ENCODE data around the gene AIMP1. TPM values are rescaled to one million over a fixed set of nuclear protein-coding genes. Genes with fewer than 3 reads are reported as not detected.

The AIMP1 gene
- total and polyA plus RNA-seq, 8 donors, result 13.9 to 437 (median 27.2) TPM

DNA sequence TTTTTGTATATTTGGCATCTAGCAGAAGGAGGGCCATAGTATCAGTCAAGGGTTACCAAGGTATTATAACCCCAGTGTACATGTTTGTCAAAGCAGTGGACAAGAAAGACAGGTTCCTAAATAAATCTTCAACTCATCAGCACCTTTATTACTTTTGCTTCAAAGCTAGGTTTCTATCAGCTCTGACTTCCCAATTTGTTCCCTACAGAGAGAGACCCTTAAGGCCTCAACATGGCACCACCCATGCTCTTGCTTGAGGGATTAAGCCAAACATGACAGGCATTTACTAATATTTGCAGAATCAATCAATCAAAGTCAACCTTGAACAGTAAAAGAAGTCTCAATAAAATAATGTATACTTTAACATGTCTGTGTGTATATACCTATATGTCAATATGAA is 9.8 kb upstream of the AIMP1 start:
- H3K4me3 ChIP-seq, result no peak overlapping the region
- peaks cover 0 to 22% (median 15%) of the 10 kb centered on the region in 4 donors for H3K36me3 ChIP-seq
- no peak overlapping the region for H3K27ac ChIP-seq
- no peaks in the 10 kb centered on the region for H3K4me1 ChIP-seq
- DNase-seq, result no peak
- intact Hi-C loops (cut with DNase I; ENCODE audit: low total_unique reads), result no loop called here
- H3K27me3 ChIP-seq, result no peaks in the 10 kb centered on the region
- TF ChIP-seq EP300 (IDR thresholded peaks at IDR 0.05), result no peak
- no peaks in the 10 kb centered on the region for H3K9me3 ChIP-seq

- no peaks in the 10 kb centered on the region for H3K9me3 ChIP-seq
- TF ChIP-seq POLR2AphosphoS5 (IDR thresholded peaks at IDR 0.05) (no peak), EP300 (IDR thresholded peaks at IDR 0.05) (no peak), POLR2A (IDR thresholded peaks at IDR 0.05) (no peak)
- TF ChIP-seq, protein P1, sequence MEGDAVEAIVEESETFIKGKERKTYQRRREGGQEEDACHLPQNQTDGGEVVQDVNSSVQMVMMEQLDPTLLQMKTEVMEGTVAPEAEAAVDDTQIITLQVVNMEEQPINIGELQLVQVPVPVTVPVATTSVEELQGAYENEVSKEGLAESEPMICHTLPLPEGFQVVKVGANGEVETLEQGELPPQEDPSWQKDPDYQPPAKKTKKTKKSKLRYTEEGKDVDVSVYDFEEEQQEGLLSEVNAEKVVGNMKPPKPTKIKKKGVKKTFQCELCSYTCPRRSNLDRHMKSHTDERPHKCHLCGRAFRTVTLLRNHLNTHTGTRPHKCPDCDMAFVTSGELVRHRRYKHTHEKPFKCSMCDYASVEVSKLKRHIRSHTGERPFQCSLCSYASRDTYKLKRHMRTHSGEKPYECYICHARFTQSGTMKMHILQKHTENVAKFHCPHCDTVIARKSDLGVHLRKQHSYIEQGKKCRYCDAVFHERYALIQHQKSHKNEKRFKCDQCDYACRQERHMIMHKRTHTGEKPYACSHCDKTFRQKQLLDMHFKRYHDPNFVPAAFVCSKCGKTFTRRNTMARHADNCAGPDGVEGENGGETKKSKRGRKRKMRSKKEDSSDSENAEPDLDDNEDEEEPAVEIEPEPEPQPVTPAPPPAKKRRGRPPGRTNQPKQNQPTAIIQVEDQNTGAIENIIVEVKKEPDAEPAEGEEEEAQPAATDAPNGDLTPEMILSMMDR (IDR thresholded peaks at IDR 0.05), result no peak
Observed at GRCh38 chr4:106312377-106312776, 4.0 kb upstream of the AIMP1 start.

GRCh38 chr4:106312997-106313522 is 3.3 kb upstream of the AIMP1 start:
- no peaks in the 10 kb centered on the region for H3K27me3 ChIP-seq
- DNase-seq, result no peak
- WGBS, 5 donors, result 64 to 88% (median 78%) methylated on average over 3 of the region's 3 CpGs
- no peak overlapping the region for H3K4me3 ChIP-seq
- intact Hi-C loops (cut with DNase I; ENCODE audit: low total_unique reads), result no loop called here
- no peak overlapping the region for H3K27ac ChIP-seq
- no peak for TF ChIP-seq POLR2A (IDR thresholded peaks at IDR 0.05)
- TF ChIP-seq EP300 (IDR thresholded peaks at IDR 0.05), result no peak
- TF ChIP-seq, protein P1 (IDR thresholded peaks at IDR 0.05), result no peak
- no peak for TF ChIP-seq POLR2AphosphoS5 (IDR thresholded peaks at IDR 0.05)
- H3K36me3 ChIP-seq, result peaks cover 0 to 7% (median 7%) of the 10 kb centered on the region in 4 donors
- peaks cover 16 to 38% (median 30%) of the 10 kb centered on the region in 4 donors for H3K4me1 ChIP-seq
- H3K9me3 ChIP-seq, result no peaks in the 10 kb centered on the region

More at GRCh38 chr4:106312377-106312776, 4.0 kb upstream of the AIMP1 start:
- no peak overlapping the region for H3K4me3 ChIP-seq
- H3K27me3 ChIP-seq, result no peaks in the 10 kb centered on the region
- 75 to 95% (median 81%) methylated on average over 1 of the region's 1 CpG for WGBS, 5 donors
- H3K36me3 ChIP-seq, result peaks cover 0 to 9% (median 8%) of the 10 kb centered on the region in 4 donors
- intact Hi-C loops (cut with DNase I; ENCODE audit: low total_unique reads), result no loop called here
- no peak for DNase-seq
- no peak overlapping the region for H3K27ac ChIP-seq
- H3K4me1 ChIP-seq, result peaks cover 9 to 31% (median 23%) of the 10 kb centered on the region in 4 donors

GRCh38 chr4:106314960-106315359 is 1.4 kb upstream of the AIMP1 start:
- no peaks in the 10 kb centered on the region for H3K27me3 ChIP-seq
- peaks cover 26 to 54% (median 41%) of the 10 kb centered on the region in 4 donors for H3K4me1 ChIP-seq
- intact Hi-C loops (cut with DNase I; ENCODE audit: low total_unique reads), result no loop called here
- TF ChIP-seq POLR2AphosphoS5 (IDR thresholded peaks at IDR 0.05) (no peak), POLR2A (IDR thresholded peaks at IDR 0.05) (no peak), EP300 (IDR thresholded peaks at IDR 0.05) (no peak)
- TF ChIP-seq, protein P1 (IDR thresholded peaks at IDR 0.05), result no peak
- H3K4me3 ChIP-seq, result peak overlapping the region; percentile 82 to 88 (median 86)
- no peaks in the 10 kb centered on the region for H3K36me3 ChIP-seq
- H3K27ac ChIP-seq, result peak overlapping the region in 4 of 5 donors; percentile 94 to 97 (median 96)
- no peak for DNase-seq
- H3K9me3 ChIP-seq, result no peaks in the 10 kb centered on the region
- WGBS, 5 donors, result 21 to 30% (median 28%) methylated on average over 6 of the region's 6 CpGs

- WGBS, 5 donors, result 0 to 1% (median 0%) methylated on average over 13 of the region's 13 CpGs
- peaks cover 26 to 54% (median 41%) of the 10 kb centered on the region in 4 donors for H3K4me1 ChIP-seq
- DNase-seq, result peak in 1 of 2 donors; percentile 76
- intact Hi-C loops (cut with DNase I; ENCODE audit: low total_unique reads), result no loop called here
- no peaks in the 10 kb centered on the region for H3K9me3 ChIP-seq
- peak overlapping the region; percentile 86 to 97 (median 96) for H3K27ac ChIP-seq
- H3K4me3 ChIP-seq, result peak overlapping the region; percentile 82 to 88 (median 86)
- peaks cover 0 to 2% (median under 1%) of the 10 kb centered on the region in 4 donors for H3K36me3 ChIP-seq
- H3K27me3 ChIP-seq, result no peaks in the 10 kb centered on the region
- TF ChIP-seq POLR2AphosphoS5 (IDR thresholded peaks at IDR 0.05) (no peak), POLR2A (IDR thresholded peaks at IDR 0.05) (no peak), EP300 (IDR thresholded peaks at IDR 0.05) (no peak)
- TF ChIP-seq, protein P1 (IDR thresholded peaks at IDR 0.05), result no peak
Observed at GRCh38 chr4:106315476-106315967, 828 bp upstream of the AIMP1 start.

All from stomach (tissue), 9 donors.